Measurements from ENCODE around the gene FSTL3. TPM values are rescaled to one million over a fixed set of nuclear protein-coding genes. Genes with fewer than 3 reads are reported as not detected.

Gene FSTL3
- total RNA-seq, 1 experiment from 2014 or later, result 29.1 TPM

- intact Hi-C loops (cut with micrococcal nuclease), result loop anchor here (1.0 kb wide), 1 partner anchor 24 kb away; no protein-coding TSS in a partner anchor
- POLR2A ChIA-PET, result interaction anchor here (0.7 to 2.6 kb wide), 4 partner anchors 9 to 74 kb away, joined by 3 to 10 read pairs (median 4); no protein-coding TSS in a partner anchor
- no peak for TF ChIP-seq ZNF274 (IDR thresholded peaks at IDR 0.05; ENCODE audit: low read depth, low read length)
- peak; percentile 71; the same call in 1 of the 2 replicates for TF ChIP-seq ZFX (IDR thresholded peaks at IDR 0.05)
- no peak for TF ChIP-seq YY1 (IDR thresholded peaks at IDR 0.05; ENCODE audit: extremely low read depth, insufficient replicate concordance, low read depth, low read length)
- no peak for TF ChIP-seq CEBPB (IDR thresholded peaks at IDR 0.05; ENCODE audit: low read depth)
- Histone ChIP-seq H3K79me2 (ENCODE audit: insufficient read depth, low read length) (peaks cover 22% of the 10 kb centered on the region; the same call in 1 of the 2 replicates), H3K4me3 (replicated peaks in 1 of 2; ENCODE audit: low read depth in 1 of 2, low read length in 2 of 2) (peak overlapping the region; percentile 56 to 82), H4K20me1 (ENCODE audit: insufficient read depth) (no peaks in the 10 kb centered on the region), H3K4me1 (ENCODE audit: control insufficient read depth in 1 of 2, insufficient read depth in 2 of 2, low read length in 2 of 2) (peaks cover 21 to 48% of the 10 kb centered on the region in 2 experiments), H3K36me3 (ENCODE audit: control insufficient read depth in 1 of 2, insufficient read depth in 2 of 2, low read length in 2 of 2) (no peaks in the 10 kb centered on the region; a peak in 1 of 4 replicates), H3K9me2 (ENCODE audit: insufficient read depth) (no peaks in the 10 kb centered on the region), H3K9ac (ENCODE audit: low read length) (peak overlapping the region; percentile 97), H2AFZ (ENCODE audit: low read depth, low read length, poor library complexity, severe bottlenecking) (no peak overlapping the region), H3K4me2 (ENCODE audit: low read length) (peak overlapping the region; percentile 98), H3K27ac (ENCODE audit: low read depth, low read length) (peak overlapping the region; percentile 99), H3K27me3 (ENCODE audit: insufficient read depth, low read length) (no peaks in the 10 kb centered on the region), H3K9me3 (ENCODE audit: control insufficient read depth in 1 of 2, insufficient read depth in 1 of 2, low read depth in 1 of 2, low read length in 2 of 2) (no peaks in the 10 kb centered on the region)
- no peak for DNase-seq (ENCODE audit: low read depth, low spot score)
- RAD21 ChIA-PET (ENCODE audit: low non-redundant PET in 1 of 2, low total read pairs in 2 of 2, uncharacterized antibody in 2 of 2, unreplicated experiment in 2 of 2), result no interaction called here
- peak; percentile 21 for ATAC-seq
- CTCF ChIA-PET, result interaction anchor here (1.6 kb wide), 1 partner anchor 304 kb away, joined by 3 read pairs; the partner anchor contains the start of gene WDR18
- no TSS peak for BruUV-seq (replicated peaks)
Measured at GRCh38 chr19:679418-680286, 3.5 kb downstream of the FSTL3 start.

DNA sequence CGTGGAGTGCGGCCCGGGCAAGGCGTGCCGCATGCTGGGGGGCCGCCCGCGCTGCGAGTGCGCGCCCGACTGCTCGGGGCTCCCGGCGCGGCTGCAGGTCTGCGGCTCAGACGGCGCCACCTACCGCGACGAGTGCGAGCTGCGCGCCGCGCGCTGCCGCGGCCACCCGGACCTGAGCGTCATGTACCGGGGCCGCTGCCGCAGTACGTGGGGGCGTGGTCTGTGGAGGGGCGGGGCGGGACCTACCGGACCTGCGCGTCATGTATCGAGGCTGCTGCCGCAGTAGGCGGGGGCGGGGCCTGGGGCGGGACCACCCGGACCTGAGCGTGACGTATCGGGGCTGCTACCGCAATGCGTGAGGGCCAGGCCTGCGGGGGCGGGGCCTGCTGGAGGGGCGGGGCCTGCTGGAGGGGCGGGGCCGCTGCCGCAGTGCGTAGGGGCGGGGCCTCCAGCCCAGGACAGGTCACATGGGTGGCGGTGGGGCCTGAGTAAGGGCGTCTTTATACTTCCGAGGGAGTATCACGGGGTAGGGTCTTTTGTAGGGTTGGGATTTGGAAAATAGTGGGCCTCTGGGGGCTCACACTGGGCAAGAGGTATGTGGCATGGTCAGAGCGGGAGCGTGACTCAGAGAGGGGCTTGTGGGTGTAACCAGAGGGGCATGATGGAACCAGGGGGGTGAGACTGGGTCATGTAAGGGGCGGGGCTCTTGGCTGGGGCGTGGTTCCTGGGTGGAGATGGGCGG lies 4.3 kb downstream of the FSTL3 start:
- CTCF ChIA-PET, result interaction anchor here (1.6 kb wide), 1 partner anchor 303 kb away, joined by 3 read pairs; the partner anchor contains the start of gene WDR18
- H4K20me1 ChIP-seq (ENCODE audit: insufficient read depth), result no peaks in the 10 kb centered on the region
- peaks cover 21 to 45% of the 10 kb centered on the region in 2 experiments for H3K4me1 ChIP-seq (ENCODE audit: control insufficient read depth in 1 of 2, insufficient read depth in 2 of 2, low read length in 2 of 2)
- H3K27ac ChIP-seq (ENCODE audit: low read depth, low read length), result peak overlapping the region; percentile 99
- BruUV-seq (replicated peaks), result no TSS peak
- H3K9ac ChIP-seq (ENCODE audit: low read length), result peak overlapping the region; percentile 97
- RAD21 ChIA-PET (ENCODE audit: low non-redundant PET in 1 of 2, low total read pairs in 2 of 2, uncharacterized antibody in 2 of 2, unreplicated experiment in 2 of 2), result interaction anchor here (0.6 to 1.0 kb wide), 2 partner anchors 17 to 54 kb away, joined by 3 to 5 read pairs; partner anchors contain the start of gene RNF126 (in 1 of the 2)
- no peaks in the 10 kb centered on the region; a peak in 1 of 4 replicates for H3K36me3 ChIP-seq (ENCODE audit: control insufficient read depth in 1 of 2, insufficient read depth in 2 of 2, low read length in 2 of 2)
- peak overlapping the region; percentile 56 to 82 for H3K4me3 ChIP-seq (replicated peaks in 1 of 2; ENCODE audit: low read depth in 1 of 2, low read length in 2 of 2)
- no peaks in the 10 kb centered on the region for H3K9me3 ChIP-seq (ENCODE audit: control insufficient read depth in 1 of 2, insufficient read depth in 1 of 2, low read depth in 1 of 2, low read length in 2 of 2)
- intact Hi-C loops (cut with micrococcal nuclease), result loop anchor here (1.0 kb wide), 1 partner anchor 23 kb away; no protein-coding TSS in a partner anchor
- POLR2A ChIA-PET, result interaction anchor here (0.7 to 2.6 kb wide), 8 partner anchors 10 to 71 kb away, joined by 3 to 10 read pairs (median 4); no protein-coding TSS in a partner anchor
- ATAC-seq (peak; percentile 74), DNase-seq (ENCODE audit: low read depth, low spot score) (peak; percentile 93)
- H2AFZ ChIP-seq (ENCODE audit: low read depth, low read length, poor library complexity, severe bottlenecking), result no peak overlapping the region
- peaks cover 22% of the 10 kb centered on the region; the same call in 1 of the 2 replicates for H3K79me2 ChIP-seq (ENCODE audit: insufficient read depth, low read length)
- H3K27me3 ChIP-seq (ENCODE audit: insufficient read depth, low read length), result no peaks in the 10 kb centered on the region
- H3K9me2 ChIP-seq (ENCODE audit: insufficient read depth), result no peaks in the 10 kb centered on the region
- H3K4me2 ChIP-seq (ENCODE audit: low read length), result peak overlapping the region; percentile 98
- TF ChIP-seq ZNF274 (IDR thresholded peaks at IDR 0.05; ENCODE audit: low read depth, low read length) (no peak), SRF (IDR thresholded peaks at IDR 0.05; ENCODE audit: low read depth) (no peak), CEBPB (IDR thresholded peaks at IDR 0.05; ENCODE audit: low read depth) (no peak), CBX3 (IDR thresholded peaks at IDR 0.05; ENCODE audit: low read depth) (no peak), TCF7L2 (IDR thresholded peaks at IDR 0.05; ENCODE audit: borderline replicate concordance, extremely low read depth, insufficient read depth, insufficient read length) (peak; percentile 15), SP1 (IDR thresholded peaks at IDR 0.05; ENCODE audit: low read depth) (no peak; the same call in none of the 2 replicates), POLR2AphosphoS5 (IDR thresholded peaks at IDR 0.05; ENCODE audit: low read depth, low read length) (peak; percentile 91), YY1 (IDR thresholded peaks at IDR 0.05; ENCODE audit: extremely low read depth, insufficient replicate concordance, low read depth, low read length) (no peak), POLR2A (IDR thresholded peaks at IDR 0.05; ENCODE audit: borderline replicate concordance, extremely low read depth, insufficient read depth, insufficient read length) (peak; percentile 64), EGR1 (IDR thresholded peaks at IDR 0.05; ENCODE audit: low read depth) (peak; percentile 57; the same call in 1 of the 2 replicates), ELF1 (IDR thresholded peaks at IDR 0.05; ENCODE audit: borderline replicate concordance, low read depth) (no peak)
- TF ChIP-seq, protein P1, sequence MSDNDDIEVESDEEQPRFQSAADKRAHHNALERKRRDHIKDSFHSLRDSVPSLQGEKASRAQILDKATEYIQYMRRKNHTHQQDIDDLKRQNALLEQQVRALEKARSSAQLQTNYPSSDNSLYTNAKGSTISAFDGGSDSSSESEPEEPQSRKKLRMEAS (IDR thresholded peaks at IDR 0.05), result peak; percentile 35; the same call in 1 of the 2 replicates
- TF ChIP-seq, protein P2, sequence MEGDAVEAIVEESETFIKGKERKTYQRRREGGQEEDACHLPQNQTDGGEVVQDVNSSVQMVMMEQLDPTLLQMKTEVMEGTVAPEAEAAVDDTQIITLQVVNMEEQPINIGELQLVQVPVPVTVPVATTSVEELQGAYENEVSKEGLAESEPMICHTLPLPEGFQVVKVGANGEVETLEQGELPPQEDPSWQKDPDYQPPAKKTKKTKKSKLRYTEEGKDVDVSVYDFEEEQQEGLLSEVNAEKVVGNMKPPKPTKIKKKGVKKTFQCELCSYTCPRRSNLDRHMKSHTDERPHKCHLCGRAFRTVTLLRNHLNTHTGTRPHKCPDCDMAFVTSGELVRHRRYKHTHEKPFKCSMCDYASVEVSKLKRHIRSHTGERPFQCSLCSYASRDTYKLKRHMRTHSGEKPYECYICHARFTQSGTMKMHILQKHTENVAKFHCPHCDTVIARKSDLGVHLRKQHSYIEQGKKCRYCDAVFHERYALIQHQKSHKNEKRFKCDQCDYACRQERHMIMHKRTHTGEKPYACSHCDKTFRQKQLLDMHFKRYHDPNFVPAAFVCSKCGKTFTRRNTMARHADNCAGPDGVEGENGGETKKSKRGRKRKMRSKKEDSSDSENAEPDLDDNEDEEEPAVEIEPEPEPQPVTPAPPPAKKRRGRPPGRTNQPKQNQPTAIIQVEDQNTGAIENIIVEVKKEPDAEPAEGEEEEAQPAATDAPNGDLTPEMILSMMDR (IDR thresholded peaks at IDR 0.05 in 2 of 3, conservative IDR thresholded peaks at IDR 0.05 in 1 of 3; ENCODE audit: borderline replicate concordance in 1 of 3, insufficient read depth in 1 of 3, low read depth in 2 of 3, low read length in 2 of 3), result peak in 2 of 3 experiments; percentile 33 to 35; a peak in 4 of 6 replicates
